NCI-H524 treated with DMSO at 0.1 percent for 48 hours (cell line): ENCODE measurements around the gene NCKIPSD.
"Not testable (repeated sequence)": the region's sequence is repeated elsewhere in the genome, so short reads cannot be mapped to it uniquely, and the experiment has no call there.

Source experiments
- DNase-seq: peaks from one replicate; lab custom pipeline; 2025; lab: John Stamatoyannopoulos, UW

The NCKIPSD gene

DNA sequence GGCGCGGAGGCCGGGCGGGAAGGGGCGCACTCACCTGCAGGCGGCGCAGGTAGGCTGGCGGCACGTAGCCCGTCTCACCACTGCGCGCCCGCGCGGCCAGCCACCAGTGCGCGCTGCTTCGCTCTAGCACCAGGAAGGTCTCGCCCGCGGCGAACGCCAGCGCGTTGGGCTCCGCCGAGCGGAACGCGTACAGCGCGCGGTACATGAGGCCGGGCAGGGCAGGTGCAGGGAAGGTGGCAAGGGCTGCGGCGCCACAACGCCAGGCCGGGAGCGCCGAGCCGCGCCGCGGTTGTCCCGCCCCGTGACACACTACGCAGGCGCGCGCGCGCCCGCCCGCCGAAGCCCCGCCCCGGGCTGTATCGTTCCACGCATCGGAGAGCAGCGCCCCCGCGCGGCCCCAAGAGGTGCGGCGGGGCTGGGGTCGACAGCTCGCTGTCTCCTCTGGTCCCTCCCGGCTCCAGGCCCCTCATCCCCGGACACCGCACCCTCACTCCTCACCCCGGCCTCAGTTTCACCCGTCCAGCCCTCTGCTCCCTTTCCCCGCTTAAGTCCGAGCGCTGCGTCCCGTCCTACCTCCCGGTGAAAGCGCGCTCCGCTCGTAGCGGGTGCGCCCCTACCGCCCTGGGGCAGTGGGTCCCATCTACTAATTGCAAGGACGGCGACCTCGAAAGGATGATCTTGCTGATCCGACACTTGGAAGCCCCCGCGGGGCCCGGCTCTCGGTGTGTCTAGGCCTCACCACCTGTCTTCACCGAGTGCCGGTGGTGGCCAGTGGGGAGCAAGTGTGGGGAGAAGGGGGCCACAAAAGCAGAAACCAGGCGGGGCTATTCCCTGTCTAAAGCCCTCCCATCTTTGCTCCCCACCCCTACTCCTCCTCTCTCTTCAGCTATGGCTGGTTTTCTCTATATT lies at the start of gene NCKIPSD:
Gene NCKIPSD (minus strand): TSS at position 313 of the 909 bp plus-strand sequence. CDS start 108 bp downstream, at position 205.
- no peak for DNase-seq

DNA sequence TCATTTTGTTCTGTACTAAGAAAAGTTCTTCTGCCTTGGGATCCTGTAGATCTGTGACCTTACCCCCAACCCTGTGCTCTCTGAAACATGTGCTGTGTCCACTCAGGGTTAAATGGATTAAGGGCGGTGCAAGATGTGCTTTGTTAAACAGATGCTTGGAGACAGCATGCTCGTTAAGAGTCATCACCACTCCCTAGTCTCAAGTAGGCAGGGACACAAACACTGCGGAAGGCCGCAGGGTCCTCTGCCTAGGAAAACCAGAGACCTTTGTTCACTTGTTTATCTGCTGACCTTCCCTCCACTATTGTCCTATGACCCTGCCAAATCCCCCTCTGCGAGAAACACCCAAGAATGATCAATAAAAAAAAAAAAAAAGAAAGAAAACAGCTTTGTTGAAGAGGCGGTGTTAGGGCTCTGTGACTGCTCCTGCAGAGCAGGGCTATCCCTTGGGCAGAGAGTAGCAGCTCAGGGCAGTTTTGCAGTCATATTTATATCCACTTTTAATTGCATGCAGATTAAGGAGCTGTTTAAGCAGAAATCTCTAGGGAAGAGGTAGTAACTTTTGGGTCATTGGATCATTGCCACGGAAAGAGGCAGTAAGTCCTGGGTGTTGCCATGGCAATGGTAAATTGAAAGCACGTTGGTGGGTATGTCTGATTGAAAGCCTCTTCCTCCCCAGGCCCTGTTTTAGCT lies 49.5 kb upstream of the NCKIPSD start:
- DNase-seq = peak; percentile 67

DNA sequence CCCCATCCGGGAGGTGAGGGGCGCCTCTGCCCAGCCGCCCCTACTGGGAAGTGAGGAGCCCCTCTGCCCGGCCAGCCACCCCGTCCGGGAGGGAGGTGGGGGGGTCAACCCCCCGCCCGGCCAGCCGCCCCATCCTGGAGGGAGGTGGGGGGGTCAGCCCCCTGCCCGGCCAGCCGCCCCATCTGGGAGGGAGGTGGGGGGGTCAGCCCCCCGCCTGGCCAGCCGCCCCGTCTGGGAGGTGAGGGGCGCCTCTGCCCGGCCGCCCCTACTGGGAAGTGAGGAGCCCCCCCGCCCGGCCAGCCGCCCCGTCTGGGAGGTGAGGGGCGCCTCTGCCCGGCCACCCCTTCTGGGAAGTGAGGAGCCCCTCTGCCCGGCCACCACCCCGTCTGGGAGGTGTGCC lies 48.8 kb upstream of the NCKIPSD start:
- DNase-seq = not testable (repeated sequence)

DNA sequence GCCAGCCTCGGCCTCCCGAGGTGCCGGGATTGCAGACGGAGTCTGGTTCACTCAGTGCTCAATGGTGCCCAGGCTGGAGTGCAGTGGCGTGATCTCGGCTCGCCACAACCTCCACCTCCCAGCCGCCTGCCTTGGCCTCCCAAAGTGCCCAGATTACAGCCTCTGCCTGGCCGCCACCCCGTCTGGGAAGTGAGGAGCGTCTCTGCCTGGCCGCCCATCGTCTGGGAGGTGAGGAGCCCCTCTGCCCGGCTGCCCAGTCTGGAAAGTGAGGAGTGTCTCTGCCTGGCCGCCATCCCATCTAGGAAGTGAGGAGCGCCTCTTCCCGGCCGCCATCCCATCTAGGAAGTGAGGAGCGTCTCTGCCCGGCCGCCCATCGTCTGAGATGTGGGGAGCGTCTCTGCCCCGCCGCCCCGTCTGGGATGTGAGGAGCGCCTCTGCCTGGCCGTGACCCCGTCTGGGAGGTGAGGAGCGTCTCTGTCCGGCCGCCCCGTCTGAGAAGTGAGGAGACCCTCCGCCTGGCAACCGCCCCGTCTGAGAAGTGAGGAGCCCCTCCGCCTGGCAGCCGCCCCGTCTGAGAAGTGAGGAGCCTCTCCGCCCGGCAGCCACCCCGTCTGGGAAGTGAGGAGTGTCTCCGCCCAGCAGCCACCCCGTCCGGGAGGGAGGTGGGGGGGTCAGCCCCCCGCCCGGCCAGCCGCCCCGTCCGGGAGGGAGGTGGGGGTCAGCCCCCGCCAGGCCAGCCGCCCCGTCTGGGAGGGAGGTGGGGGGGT lies 48.2 kb upstream of the NCKIPSD start:
- not testable (repeated sequence) for DNase-seq

DNA sequence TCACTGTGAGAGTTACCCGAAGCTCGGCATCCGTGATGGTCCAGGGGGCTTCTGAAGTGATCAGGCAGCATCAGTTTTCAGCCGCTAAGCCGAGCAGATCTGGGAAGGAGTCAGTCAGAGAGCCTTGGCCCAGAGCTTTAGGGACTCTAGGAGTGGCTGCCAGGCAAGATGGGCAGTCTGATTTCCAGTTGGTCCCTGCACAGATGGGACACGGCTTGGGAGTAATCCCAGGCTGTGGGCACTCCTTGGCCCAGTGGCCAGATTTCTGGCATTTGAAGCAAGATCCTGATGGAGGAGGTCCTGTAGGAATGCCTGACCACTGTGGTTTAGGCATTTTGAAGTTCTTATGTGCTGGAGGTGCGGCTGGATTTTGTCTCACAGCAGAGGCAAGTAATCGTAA lies 41.8 kb upstream of the NCKIPSD start:
- no peak for DNase-seq

DNA sequence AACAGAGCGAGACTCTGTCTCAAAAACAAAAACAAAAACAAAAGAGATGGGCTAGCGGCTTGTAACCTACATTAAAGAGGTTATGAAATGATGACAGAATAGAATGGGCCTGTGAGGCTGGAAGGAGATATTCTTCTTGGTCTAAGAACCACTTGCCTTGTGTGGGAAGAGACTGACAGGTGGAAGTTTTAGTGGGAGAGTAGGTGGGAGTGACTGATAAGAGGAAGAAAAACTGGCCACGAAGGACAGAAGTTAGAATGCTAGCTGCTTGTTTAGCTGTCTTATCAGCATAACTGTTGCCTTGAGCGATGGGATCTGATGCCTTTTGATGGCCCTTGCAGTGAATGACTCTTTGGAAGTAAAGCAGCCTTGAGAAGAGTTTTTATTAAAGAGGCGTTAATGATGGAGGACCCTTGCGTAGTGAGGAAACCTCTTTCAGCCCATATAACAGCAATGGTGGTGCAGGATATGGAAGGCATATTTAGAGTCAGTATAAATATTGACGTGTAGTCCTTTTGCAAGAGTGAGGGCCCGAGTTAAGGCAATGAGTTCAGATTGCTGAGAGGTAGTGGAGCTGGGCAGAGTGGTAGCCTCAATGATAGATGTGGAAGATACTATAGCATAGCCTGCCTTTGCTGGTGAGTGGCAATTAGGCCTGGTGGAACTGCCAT lies 39.6 kb upstream of the NCKIPSD start:
- DNase-seq = not testable (repeated sequence)

DNA sequence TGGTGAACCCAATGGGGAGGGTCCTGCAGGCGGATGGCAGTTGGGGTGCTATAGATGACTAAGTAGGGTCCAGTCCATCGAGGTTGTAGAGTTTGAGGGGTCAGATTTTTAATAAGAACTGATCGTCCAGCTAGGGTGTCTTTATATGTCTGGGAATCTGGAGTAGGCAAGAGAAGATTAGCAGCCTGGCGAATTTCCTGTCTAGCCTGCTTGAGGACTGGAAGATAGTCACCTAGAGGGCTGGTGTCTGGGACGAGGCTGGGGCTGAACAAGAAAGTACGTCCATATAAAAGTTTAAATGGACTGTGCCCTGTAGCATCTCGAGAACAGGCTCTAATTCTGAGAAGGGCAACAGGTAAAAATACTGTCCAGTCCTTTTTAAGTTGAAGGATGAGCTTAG lies 38.0 kb upstream of the NCKIPSD start:
- no peak for DNase-seq

DNA sequence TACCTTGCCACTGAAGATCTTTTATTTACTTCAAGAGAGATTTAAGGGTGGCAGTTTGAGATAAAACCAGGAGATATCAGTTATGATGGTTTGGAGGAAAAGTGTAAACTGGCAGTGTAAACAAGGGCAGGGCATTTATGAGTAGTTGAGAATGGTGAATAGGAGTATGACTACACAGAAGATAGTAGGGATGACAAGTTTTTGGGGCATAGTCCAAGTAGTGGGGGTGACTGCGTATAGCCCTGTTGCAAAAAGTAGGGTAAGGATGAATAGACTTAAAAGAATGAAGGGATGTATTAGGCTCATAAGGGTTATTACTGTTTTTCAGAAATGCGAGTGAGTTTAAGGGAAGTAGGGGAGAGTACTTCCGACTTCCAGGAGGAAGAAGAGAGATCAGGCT lies 37.6 kb upstream of the NCKIPSD start:
- not testable (repeated sequence) for DNase-seq

DNA sequence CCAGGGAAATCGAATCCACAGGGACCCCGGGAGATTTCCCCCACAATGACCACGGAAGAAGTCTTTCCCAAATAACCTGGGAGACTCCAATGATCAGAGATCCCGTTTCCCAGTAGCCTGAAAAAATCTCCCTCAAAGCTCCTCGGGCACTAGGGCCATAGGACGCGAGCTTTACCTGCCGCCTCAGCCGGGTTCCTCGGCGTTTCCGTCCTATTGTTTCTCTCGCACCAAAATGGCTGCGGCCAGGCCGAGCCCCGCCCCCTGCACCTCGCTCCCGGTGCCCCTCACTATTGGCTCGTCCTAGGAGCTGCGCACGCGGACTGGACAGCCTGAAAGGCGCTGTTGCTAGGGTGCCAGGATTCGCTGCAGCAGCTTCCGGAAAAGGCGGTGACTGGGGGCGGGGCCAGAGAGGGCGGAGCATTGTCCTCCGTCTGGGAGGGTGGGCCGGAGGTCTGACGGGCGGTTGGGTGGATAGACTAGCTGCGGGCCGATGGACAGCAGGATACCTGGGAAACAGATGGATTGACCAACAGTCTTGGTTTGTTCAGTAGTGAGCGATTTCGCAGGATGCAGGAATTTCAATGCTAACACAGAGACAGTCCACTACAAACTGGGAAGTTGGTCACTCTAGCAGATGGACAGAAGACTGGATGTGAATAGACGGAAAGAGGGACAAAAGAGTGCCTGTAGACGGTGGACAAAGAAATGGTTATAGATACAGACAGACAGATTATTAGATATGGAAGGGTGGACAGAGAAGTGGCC lies 31.4 kb upstream of the NCKIPSD start, which contains the start of gene IP6K2:
Gene IP6K2 (minus strand): TSS at position 240 of the 765 bp plus-strand sequence. CDS start 21,930 bp downstream, outside the sequence.
- peak; percentile 64 for DNase-seq

DNA sequence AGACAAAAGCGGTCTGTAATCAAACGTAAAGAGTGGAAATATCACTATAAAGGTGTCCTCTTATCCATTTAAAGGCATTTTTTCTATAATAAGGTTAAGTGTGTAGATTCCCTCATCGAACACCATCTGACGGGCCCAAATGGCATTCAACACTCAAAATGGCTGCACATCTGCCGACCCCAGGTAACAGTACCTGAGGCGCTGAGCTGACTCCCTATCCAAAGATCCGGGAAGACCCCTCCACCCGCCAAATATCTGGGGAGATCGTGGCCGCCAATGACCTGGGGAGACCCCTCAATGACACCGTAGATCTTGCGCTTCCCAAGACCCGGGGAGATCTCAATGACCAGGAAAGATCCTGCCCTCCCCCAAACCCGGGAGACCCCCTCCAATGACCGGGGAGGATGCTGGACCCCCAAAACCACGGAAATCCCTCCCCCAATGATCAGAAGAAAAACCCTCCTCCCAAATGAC lies 30.8 kb upstream of the NCKIPSD start:
- no peak for DNase-seq

DNA sequence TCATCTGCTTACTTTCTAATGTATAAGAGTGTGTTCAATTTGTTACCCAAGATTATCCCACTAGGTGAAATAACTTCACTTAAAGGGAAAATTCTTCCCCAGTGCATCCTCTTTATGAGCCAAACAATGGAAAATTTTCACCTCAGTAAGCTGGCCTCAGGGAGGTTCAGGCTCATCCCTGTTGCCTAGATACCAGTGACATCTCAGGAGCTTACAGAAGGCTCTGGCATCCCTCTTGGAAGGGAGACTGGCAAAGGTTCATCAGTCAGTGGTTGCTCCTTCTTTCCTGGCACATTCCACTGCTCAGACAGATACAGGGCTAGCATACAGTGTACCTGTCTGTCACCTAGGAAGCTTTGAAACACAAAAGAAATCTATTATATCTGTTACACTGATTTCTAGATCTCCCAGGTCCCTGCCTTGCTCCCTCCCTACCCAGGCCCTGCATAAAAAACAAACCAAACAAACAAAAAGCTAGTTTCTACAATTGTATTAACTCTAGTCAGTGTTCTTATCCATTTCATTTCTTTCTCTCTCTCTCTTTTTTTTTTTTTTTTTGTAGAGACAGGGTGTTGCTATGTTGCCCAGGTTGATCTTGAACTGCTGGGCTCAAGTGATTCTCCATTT lies 29.6 kb upstream of the NCKIPSD start:
- DNase-seq = no peak

DNA sequence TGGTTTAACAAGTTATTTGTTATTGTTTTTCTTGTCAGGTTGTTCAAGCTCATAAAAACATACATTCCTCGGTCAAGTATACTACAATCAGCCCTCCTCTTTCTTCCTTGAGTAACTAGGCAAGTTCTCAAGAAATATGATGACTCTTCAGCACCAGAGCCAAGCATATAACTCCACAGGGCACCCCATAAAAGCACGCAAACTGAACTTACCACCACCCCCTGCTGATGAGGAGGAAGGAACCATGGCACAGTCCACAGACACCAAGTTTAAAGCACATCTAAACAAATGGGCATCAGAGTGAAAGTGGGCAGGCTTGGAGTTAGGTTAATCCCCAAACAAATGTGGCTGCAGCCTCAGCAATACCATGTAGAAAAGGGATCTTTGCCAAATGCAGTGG lies 26.0 kb upstream of the NCKIPSD start:
- DNase-seq = no peak

DNA sequence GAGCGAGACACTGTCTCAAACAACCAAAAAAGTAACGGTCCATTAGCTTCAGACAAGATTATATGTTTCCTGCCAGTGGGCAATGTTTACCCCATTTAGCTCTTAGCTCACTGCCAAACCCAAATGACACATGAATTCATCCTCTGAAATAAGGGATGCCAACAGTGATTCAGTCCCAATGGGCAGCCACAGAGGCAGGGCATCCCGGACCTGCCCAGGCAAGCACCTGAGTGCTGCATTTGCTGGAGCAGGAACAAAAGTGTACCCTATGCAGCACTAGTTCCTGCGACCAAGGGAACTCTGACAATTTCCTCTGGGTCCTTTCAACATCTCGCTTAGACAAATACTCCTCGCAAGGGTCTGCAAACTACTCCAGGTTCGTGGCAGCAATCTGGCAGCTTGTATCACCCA lies 23.3 kb upstream of the NCKIPSD start:
- DNase-seq = no peak

DNA sequence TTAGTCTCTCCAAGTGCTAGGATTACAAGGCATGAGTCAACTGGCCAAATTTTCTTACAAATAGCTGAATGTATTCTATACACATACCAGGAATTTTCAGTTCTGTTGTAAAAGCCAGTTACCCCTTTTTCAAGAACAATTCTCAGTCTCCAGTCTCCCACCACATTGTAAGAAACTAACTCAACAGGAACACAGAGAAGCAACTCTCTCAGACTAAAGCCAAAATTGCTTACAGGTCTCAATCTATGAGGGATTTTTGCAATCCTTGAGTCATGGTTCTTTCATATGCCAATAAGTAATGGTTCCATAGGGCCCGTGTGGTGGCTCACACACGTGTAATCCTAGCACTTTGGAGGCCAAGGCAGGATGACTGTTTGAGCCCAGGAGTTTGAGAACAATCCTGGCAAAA lies 22.8 kb upstream of the NCKIPSD start:
- DNase-seq = no peak

DNA sequence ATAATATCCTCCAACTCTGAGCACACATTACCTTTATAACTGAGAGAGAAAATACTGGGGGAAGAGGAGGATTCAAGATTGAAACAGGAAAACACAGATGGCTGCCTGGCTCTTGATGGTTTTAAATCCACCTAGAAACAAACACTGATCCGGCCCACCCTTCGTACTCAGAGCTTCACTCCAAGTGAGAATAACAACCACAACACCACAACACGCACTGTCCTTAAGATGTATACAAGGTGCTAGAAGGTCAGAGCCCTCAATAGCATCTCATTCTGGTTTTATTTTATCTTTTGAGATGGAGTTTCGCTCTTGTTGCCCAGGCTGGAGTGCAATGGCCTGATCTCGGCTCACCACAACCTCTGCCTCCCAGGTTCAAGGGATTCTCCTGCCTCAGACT lies 21.4 kb upstream of the NCKIPSD start:
- no peak for DNase-seq

DNA sequence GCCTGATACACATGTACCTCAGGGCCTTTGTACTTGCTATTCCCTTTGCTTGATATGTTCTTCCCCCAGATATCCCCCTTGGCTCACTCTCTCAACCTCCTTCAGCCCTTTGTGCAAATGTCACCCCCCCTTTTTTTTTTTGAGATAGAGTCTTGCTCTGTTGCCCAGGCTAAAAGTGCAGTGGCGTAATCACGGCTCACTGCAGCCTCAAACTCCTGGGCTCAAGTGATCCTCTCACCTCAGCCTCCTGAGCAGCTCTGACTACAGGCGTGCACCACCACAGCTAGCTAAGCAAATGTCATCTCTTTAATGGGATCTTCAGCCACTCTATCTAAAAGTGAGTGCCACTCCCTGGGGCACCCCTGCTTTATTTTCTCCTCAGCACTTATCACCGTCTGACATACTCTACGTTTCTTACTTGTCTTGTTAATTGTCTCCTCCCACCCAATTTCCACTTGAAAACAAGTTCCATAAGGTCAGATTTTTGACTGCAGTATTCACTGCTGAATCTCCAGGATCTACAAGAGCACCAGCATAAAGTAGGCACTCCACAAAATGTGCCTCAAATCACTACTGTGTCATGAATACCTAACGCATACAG lies 16.7 kb upstream of the NCKIPSD start:
- DNase-seq = no peak

DNA sequence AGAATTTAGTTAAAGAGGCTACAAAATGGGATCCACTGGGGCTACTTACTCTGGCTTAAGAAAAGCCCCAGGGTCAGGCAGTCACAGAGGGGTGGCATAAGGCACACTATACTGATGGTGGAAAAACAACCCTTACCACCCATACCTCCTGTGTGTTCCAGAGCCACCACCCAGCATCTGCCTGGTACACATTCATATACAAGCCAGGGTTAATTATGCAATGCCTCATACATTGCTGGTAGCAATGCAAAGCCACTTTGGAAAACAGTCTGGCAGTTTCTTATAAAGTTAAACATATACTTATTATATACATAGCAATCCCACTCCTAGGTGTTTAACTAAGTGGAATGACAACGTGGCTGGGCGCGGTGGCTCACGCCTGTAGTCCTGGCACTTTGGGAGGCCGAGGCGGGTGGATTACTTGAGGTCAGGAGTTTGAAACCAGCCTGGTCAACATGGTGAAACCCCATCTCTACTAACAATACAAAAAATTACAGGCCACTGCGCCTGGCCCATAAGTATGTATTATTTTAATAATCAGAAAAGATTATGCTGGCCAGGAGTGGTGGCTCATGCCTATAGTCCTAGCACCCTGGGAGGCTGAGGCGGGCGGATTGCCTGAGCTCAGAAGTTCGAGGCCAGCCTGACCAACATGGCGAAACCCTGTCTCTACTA lies 15.2 kb upstream of the NCKIPSD start:
- no peak for DNase-seq

DNA sequence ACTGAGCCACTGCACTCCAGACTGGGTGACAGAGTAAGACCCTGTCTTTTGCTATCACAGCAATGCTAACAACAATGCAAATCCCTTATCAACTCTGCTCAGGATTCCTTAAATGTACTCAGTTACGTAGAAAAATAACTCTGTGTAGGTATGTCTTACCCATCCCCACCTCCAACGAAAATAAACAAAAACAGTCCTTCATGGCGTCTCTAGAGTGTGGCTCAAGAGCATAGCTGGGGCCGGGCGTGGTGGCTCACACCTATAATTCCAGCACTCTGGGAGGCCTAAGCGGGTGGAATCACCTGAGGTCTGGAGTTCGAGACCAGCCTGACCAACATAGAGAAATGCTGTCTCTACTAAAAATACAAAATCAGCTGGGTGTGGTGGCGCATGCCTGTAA lies 13.2 kb upstream of the NCKIPSD start:
- no peak for DNase-seq

DNA sequence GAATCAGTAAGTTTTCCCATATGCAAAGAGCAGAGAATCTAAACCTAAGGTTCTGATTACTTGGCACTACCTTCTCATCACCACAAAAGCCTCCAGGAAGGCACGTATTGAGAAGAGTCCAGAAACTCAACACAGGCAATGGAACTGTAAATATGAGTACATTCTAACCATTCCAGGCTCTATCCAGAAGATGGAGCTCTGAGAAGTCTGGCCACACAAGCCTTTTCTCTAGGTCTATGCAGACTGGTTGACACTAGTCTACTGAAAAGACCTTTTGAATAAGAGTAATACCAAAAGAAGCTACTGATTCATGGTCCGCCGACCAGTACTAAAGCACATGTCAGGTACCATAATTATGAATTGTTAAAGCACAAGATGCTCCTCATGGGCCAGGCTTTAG lies 12.2 kb upstream of the NCKIPSD start:
- no peak for DNase-seq
